NB4 (cell line): ENCODE measurements around the gene ARHGEF25.
A peak's percentile ranks its signal among the peaks of the same experiment; 100 is the strongest.
"Not testable (repeated sequence)": the region's sequence is repeated elsewhere in the genome, so short reads cannot be mapped to it uniquely, and the experiment has no call there.

Experiments
- DNase-seq: peaks from one replicate; pipeline ENCODE4 v3.0.0; 2010; ENCODE audit warnings: low read depth
- H3K4me3 ChIP-seq: one replicate; pipeline ENCODE4 v1.5.1; 2011; ENCODE audit warnings: mild to moderate bottlenecking, low read depth, low read length, moderate library complexity
- MAX ChIP-seq: IDR thresholded peaks from 2 replicates; pipeline ENCODE4 v1.6.1; 2011; ENCODE audit warnings: low read depth, low read length
- MYC ChIP-seq: IDR thresholded peaks from 2 replicates; pipeline ENCODE4 v1.6.1; 2011; ENCODE audit warnings: low read depth, low read length
- POLR2A ChIP-seq: IDR thresholded peaks from 2 replicates; pipeline ENCODE4 v1.6.1; 2011; ENCODE audit warnings: mild to moderate bottlenecking; ENCODE audit not compliant: insufficient read length; ENCODE audit errors: extremely low read depth
- TF ChIP-seq, protein P1 (sequence below): IDR thresholded peaks from one replicate; pipeline ENCODE4 v1.5.1; 2012; ENCODE audit warnings: low read depth, low read length

The ARHGEF25 gene

DNA sequence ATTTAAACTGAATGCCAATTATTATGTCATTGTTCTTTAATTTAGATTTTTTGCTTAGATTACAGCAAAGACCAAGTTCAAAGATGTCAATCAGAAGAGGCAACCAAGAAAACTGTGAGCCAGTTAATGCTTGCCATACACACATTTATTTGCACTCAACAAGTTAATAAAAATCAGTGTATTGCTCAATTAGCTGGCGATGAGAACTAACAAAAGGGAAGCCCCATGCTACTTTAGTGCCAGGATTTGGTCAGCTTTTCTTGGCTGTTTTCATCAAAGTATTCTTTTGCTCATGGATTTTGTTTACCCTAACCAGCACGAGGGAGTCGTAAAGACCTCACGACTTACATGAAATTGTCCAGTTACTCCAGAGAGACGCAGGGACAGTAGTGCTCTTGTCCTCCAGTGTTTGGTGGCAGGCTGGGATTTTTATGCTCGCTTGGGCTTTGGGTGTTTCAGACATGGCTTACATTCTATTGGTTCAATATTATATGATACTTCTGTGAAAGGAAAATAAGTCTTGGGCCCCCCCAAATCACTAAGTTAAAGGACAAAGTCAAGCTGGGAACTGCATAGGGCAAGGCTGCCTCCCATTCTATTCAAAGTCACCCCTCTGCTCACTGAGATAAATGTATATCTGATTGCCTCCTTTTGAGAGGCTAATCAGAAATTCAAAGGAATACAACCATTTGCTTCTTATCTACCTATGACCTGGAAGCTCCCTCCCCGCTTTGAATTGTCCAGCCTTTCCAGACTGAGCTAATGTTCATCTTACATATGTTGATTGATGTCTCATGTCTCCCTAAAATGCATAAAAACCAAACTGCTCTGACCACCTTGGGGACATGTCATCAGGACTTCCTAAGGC lies 29.2 kb downstream of the ARHGEF25 start:
- TF ChIP-seq POLR2A (no peak), MAX (no peak), MYC (no peak)
- TF ChIP-seq, protein P1, sequence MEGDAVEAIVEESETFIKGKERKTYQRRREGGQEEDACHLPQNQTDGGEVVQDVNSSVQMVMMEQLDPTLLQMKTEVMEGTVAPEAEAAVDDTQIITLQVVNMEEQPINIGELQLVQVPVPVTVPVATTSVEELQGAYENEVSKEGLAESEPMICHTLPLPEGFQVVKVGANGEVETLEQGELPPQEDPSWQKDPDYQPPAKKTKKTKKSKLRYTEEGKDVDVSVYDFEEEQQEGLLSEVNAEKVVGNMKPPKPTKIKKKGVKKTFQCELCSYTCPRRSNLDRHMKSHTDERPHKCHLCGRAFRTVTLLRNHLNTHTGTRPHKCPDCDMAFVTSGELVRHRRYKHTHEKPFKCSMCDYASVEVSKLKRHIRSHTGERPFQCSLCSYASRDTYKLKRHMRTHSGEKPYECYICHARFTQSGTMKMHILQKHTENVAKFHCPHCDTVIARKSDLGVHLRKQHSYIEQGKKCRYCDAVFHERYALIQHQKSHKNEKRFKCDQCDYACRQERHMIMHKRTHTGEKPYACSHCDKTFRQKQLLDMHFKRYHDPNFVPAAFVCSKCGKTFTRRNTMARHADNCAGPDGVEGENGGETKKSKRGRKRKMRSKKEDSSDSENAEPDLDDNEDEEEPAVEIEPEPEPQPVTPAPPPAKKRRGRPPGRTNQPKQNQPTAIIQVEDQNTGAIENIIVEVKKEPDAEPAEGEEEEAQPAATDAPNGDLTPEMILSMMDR = no peak

GRCh38 chr12:57641699-57642442 lies 30.6 kb downstream of the ARHGEF25 start:
- H3K4me3 ChIP-seq = no peak overlapping the region
- DNase-seq = no peak
- no peak for TF ChIP-seq MAX
- TF ChIP-seq MYC = no peak
- TF ChIP-seq, protein P1 = no peak
- no peak for TF ChIP-seq POLR2A

More for the DNA sequence above, 29.2 kb downstream of the ARHGEF25 start:
- H3K4me3 ChIP-seq = no peak overlapping the region
- no peak for DNase-seq

- DNase-seq = peak; percentile 56
- not testable (repeated sequence) for H3K4me3 ChIP-seq
Observed at GRCh38 chr12:57645990-57646658, 34.9 kb downstream of the ARHGEF25 start.

- DNase-seq, H3K4me3 ChIP-seq: not testable (repeated sequence)
Observed at GRCh38 chr12:57646659-57647049, 35.4 kb downstream of the ARHGEF25 start.

GRCh38 chr12:57654042-57654441 lies 42.8 kb downstream of the ARHGEF25 start:
- DNase-seq = no peak
- no peak overlapping the region for H3K4me3 ChIP-seq
- TF ChIP-seq, protein P1 = no peak
- TF ChIP-seq MAX (no peak), MYC (no peak), POLR2A (no peak)

GRCh38 chr12:57655541-57656240 lies 44.5 kb downstream of the ARHGEF25 start:
- H3K4me3 ChIP-seq = no peak overlapping the region
- TF ChIP-seq MYC (no peak), POLR2A (no peak), MAX (no peak)
- TF ChIP-seq, protein P1 = no peak
- no peak for DNase-seq

GRCh38 chr12:57656408-57656807 lies 45.2 kb downstream of the ARHGEF25 start:
- DNase-seq, H3K4me3 ChIP-seq: not testable (repeated sequence)
